Calu3 (cell line): ENCODE measurements around the gene APOL3. TPM values are rescaled to one million over a fixed set of nuclear protein-coding genes. Genes with fewer than 3 reads are reported as not detected.

Experiments used
- BruUV-seq: library from RNA; stranded (reverse); fragments of 400-500 nt; replicated peaks from 2 replicates; lab custom pipeline; 2021; lab: Mats Ljungman, UMichigan
- CTCF ChIA-PET: fragments of 300-600 bp; sonication (Branson Sonifier 250); formaldehyde crosslinking; loops from one replicate; lab custom pipeline; 2022; ENCODE audit warnings: antibody characterized with exemption; lab: Charles Lee
- DNase-seq: peaks from one replicate; pipeline ENCODE4 v3.0.0; 2022
- H3K27ac Mint-ChIP-seq: one replicate; pipeline ENCODE4 v1.8.0; 2022; ENCODE audit warnings: mixed read lengths; ENCODE audit not compliant: unreplicated experiment
- H3K27me3 Mint-ChIP-seq: one replicate; pipeline ENCODE4 v1.8.0; 2022; ENCODE audit warnings: mixed read lengths; ENCODE audit not compliant: unreplicated experiment
- H3K36me3 Mint-ChIP-seq: one replicate; pipeline ENCODE4 v1.8.0; 2022; ENCODE audit warnings: mild to moderate bottlenecking, moderate library complexity, mixed read lengths; ENCODE audit not compliant: insufficient read depth, unreplicated experiment
- H3K4me1 Mint-ChIP-seq: one replicate; pipeline ENCODE4 v1.8.0; 2022; ENCODE audit warnings: mild to moderate bottlenecking, low read depth, mixed read lengths; ENCODE audit not compliant: unreplicated experiment
- H3K4me3 Mint-ChIP-seq: one replicate; pipeline ENCODE4 v1.8.0; 2022; ENCODE audit warnings: mild to moderate bottlenecking, low read depth, moderate library complexity, mixed read lengths; ENCODE audit not compliant: unreplicated experiment
- H3K9me3 Mint-ChIP-seq: one replicate; pipeline ENCODE4 v1.8.0; 2022; ENCODE audit warnings: low read depth, mixed read lengths; ENCODE audit not compliant: unreplicated experiment
- CTCF ChIP-seq: fragments of 200-600 bp; IDR thresholded peaks from one replicate; pipeline ENCODE4 v1.8.0; 2022; ENCODE audit warnings: antibody characterized with exemption; ENCODE audit not compliant: unreplicated experiment
- intact Hi-C: fragments of 100-400 bp; cut with micrococcal nuclease; formaldehyde crosslinking; loops from one replicate; pipeline ENCODE4 v1.10.0; 2022; ENCODE audit not compliant: unreplicated experiment
- total RNA-seq: library from RNA; stranded (reverse); gene quantifications from 2 replicates; pipeline ENCODE4 v1.2.3, GENCODE V29; 2022

Gene APOL3
- total RNA-seq, 1 experiment from 2014 or later = 7.7 TPM

GRCh38 chr22:36131907-36132306 is 28.6 kb downstream of the APOL3 start:
- no peak for TF ChIP-seq CTCF
- Mint-ChIP-seq H3K9me3 (no peaks in the 10 kb centered on the region), H3K27me3 (peaks cover 92% of the 10 kb centered on the region), H3K27ac (no peak overlapping the region), H3K4me1 (no peaks in the 10 kb centered on the region), H3K36me3 (no peaks in the 10 kb centered on the region), H3K4me3 (no peak overlapping the region)
- intact Hi-C loops = no loop called here
- DNase-seq = no peak
- CTCF ChIA-PET = no interaction called here
- no TSS peak for BruUV-seq

- H3K4me3 Mint-ChIP-seq = no peak overlapping the region
- no peaks in the 10 kb centered on the region for H3K4me1 Mint-ChIP-seq
- intact Hi-C loops = loop anchor here (10.0 kb wide), 1 partner anchor 65 kb away; no protein-coding TSS in a partner anchor
- H3K27ac Mint-ChIP-seq = no peak overlapping the region
- no peaks in the 10 kb centered on the region for H3K9me3 Mint-ChIP-seq
- BruUV-seq = no TSS peak
- CTCF ChIA-PET = interaction anchor here (0.7 kb wide), 1 partner anchor 20 kb away, joined by 5 read pairs; no protein-coding TSS in a partner anchor
- H3K27me3 Mint-ChIP-seq = peaks cover 89% of the 10 kb centered on the region
- TF ChIP-seq CTCF = no peak
- DNase-seq = no peak
- no peaks in the 10 kb centered on the region for H3K36me3 Mint-ChIP-seq
Measured at GRCh38 chr22:36129486-36130388, 30.8 kb downstream of the APOL3 start.

- BruUV-seq = no TSS peak
- TF ChIP-seq CTCF = no peak
- Mint-ChIP-seq H3K27ac (no peak overlapping the region), H3K36me3 (no peaks in the 10 kb centered on the region), H3K4me3 (no peak overlapping the region), H3K9me3 (no peaks in the 10 kb centered on the region), H3K4me1 (no peaks in the 10 kb centered on the region), H3K27me3 (peaks cover 83% of the 10 kb centered on the region)
- DNase-seq = no peak
- CTCF ChIA-PET = interaction anchor here (0.7 kb wide), 2 partner anchors 20 to 181 kb away, joined by 3 to 5 read pairs; no protein-coding TSS in a partner anchor
- intact Hi-C loops = loop anchor here (10.0 kb wide), 1 partner anchor 64 kb away; no protein-coding TSS in a partner anchor
Measured at GRCh38 chr22:36129071-36129470, 31.5 kb downstream of the APOL3 start.

DNA sequence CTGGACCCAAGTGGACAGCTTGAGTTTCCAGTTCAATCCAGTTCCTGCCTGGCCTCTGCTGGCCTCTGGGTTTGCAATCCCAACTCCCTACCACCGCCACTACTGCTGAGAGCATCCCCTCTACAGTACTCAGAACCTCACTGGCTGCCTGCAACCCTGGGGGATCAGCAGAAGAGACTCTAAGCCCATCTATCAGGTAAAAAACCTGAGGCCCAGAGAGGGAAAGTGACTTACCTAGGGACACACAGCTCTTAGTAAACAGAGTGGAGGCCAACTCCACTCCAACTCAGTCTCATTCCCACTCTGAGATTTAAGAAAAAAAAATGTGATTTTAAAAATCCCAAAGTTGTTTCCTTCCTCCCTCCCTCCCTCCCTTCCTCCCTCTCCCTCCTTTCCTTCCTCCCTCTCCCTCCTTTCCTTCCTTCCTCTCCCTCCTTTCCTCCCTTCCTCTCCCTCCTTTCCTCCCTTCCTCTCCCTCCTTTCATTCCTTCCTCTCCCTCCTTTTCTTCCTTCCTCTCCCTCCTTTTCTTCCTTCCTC is 34.5 kb downstream of the APOL3 start:
- CTCF ChIA-PET = no interaction called here
- BruUV-seq = no TSS peak
- no peaks in the 10 kb centered on the region for H3K36me3 Mint-ChIP-seq

More for the DNA sequence above, 34.5 kb downstream of the APOL3 start:
- TF ChIP-seq CTCF = no peak
- intact Hi-C loops = loop anchor here (10.0 kb wide), 1 partner anchor 61 kb away; no protein-coding TSS in a partner anchor
- Mint-ChIP-seq H3K27me3 (peaks cover 53% of the 10 kb centered on the region), H3K4me1 (no peaks in the 10 kb centered on the region), H3K4me3 (no peak overlapping the region), H3K27ac (no peak overlapping the region), H3K9me3 (no peaks in the 10 kb centered on the region)
- DNase-seq = no peak
